K562 (cell line): Measurements from ENCODE around the gene EIF4E. TPM values are rescaled to one million over a fixed set of nuclear protein-coding genes. Genes with fewer than 3 reads are reported as not detected.

Source experiments
- ARID3B ChIP-seq: fragments of 250-450 bp; sonication (Bioruptor Pico); IDR thresholded peaks from 2 replicates; pipeline ENCODE4 v1.4.0; 2020; ENCODE audit warnings: borderline replicate concordance
- CGGBP1 ChIP-seq: fragments of 250-450 bp; sonication (Bioruptor Pico); IDR thresholded peaks from 2 replicates; pipeline ENCODE4 v1.9.0; 2021; ENCODE audit warnings: mild to moderate bottlenecking
- MAFG ChIP-seq: fragments of 450-650 bp; conservative IDR thresholded peaks from 2 replicates; pipeline ENCODE4 v1.6.1; 2016; ENCODE audit warnings: missing genetic modification characterization, missing compliant biosample characterization
- PHF8 ChIP-seq: fragments of 200-600 bp; sonication (generic); IDR thresholded peaks from 2 replicates; pipeline ENCODE4 v1.6.1; 2012; ENCODE audit warnings: mixed run types, mild to moderate bottlenecking, inconsistent platforms, low read length, moderate library complexity, borderline replicate concordance
- REST ChIP-seq, 2 experiments: fragments of 450-650 bp; formaldehyde crosslinking in 1 of 2; IDR thresholded peaks; 2 replicates each; pipeline versions ENCODE4 v1.4.0 to v1.6.1; 2014 to 2020; ENCODE audit warnings: mild to moderate bottlenecking in 2 of 2, borderline replicate concordance in 1 of 2, low read depth in 1 of 2
- STAT5A ChIP-seq: IDR thresholded peaks from 2 replicates; pipeline ENCODE4 v1.6.1; 2012; ENCODE audit warnings: low read length, inconsistent platforms, borderline replicate concordance
- STAT5B ChIP-seq: fragments of 250-450 bp; sonication (Bioruptor Pico); IDR thresholded peaks from 2 replicates; pipeline ENCODE4 v1.8.0; 2021; ENCODE audit warnings: mild to moderate bottlenecking, inconsistent platforms
- TFE3 ChIP-seq: fragments of 450-650 bp; formaldehyde crosslinking; IDR thresholded peaks from 2 replicates; pipeline ENCODE4 v1.4.0; 2020; ENCODE audit warnings: mild to moderate bottlenecking, mixed read lengths
- ZNF280A ChIP-seq: fragments of 450-650 bp; IDR thresholded peaks from 2 replicates; pipeline ENCODE4 v1.6.1; 2018; ENCODE audit warnings: mild to moderate bottlenecking, low read depth; ENCODE audit not compliant: partially characterized antibody
- ZNF282 ChIP-seq: sonication (generic); formaldehyde crosslinking; IDR thresholded peaks from 2 replicates; pipeline ENCODE4 v1.8.1; 2023; ENCODE audit warnings: missing genetic modification reagents
- ZNF699 ChIP-seq: fragments of 250-450 bp; sonication (Bioruptor Pico); IDR thresholded peaks from 2 replicates; pipeline ENCODE4 v1.8.0; 2021; ENCODE audit warnings: mild to moderate bottlenecking, moderate library complexity; ENCODE audit not compliant: insufficient replicate concordance
- polyA plus RNA-seq, 8 experiments: library from polyadenylated mRNA; depleted of rRNA in 4 of 8; stranded (reverse) in 5 of 8; unstranded in 3 of 8; fragments of >200 nt; fragmentation: Nextera tagmentation in 2 of 8; fragmentation: Illumina TruSeq in 1 of 8; extraction: Ambion mirVana in 2 of 8; extraction: Trizol in 1 of 8; gene quantifications; 2 replicates each; pipeline versions ENCODE4 v1.2.1 to v1.2.3, GENCODE V29; 2011 to 2014; ENCODE audit warnings: inconsistent platforms in 1 of 8, missing spikeins in 1 of 8
- total RNA-seq, 7 experiments: library from RNA; depleted of rRNA in 6 of 7; stranded (reverse); fragments of >200 nt in 6 of 7; fragmentation: Illumina TruSeq in 2 of 7; extraction: Trizol in 2 of 7; gene quantifications; 2 replicates each; pipeline versions ENCODE4 v1.2.1 to v1.2.3, GENCODE V29; 2011 to 2021; ENCODE audit warnings: low replicate concordance in 1 of 7

Gene EIF4E
- total and polyA plus RNA-seq, 9 of the 15 experiments (the other 6 are each of a cell fraction or from before 2014, with no cell fraction given): 164 to 489 (median 179) TPM

GRCh38 chr4:98963538-98964433, 34.9 kb upstream of the EIF4E start (continued):
- TF ChIP-seq ZNF280A (no peak), ARID3B (CRISPR knock-in tag) (no peak), STAT5B (CRISPR knock-in tag) (no peak), MAFG (peak; percentile 67), CGGBP1 (CRISPR knock-in tag) (no peak), REST (IDR thresholded peaks at IDR 0.05; ENCODE audit: borderline replicate concordance) (peak; percentile 40; the same call in 1 of the 2 replicates), REST (CRISPR knock-in tag; IDR thresholded peaks at IDR 0.05; ENCODE audit: low read depth) (no peak), STAT5A (no peak), TFE3 (CRISPR knock-in tag) (no peak), ZNF282 (CRISPR knock-in tag) (no peak), ZNF699 (CRISPR knock-in tag) (no peak), PHF8 (no peak)
- TF ChIP-seq, all 486 proteins: peak for 8
